Retinal pigment epithelial cell (primary cell): ENCODE results near the gene BAZ2B.

Experiments used
- DNase-seq: peaks from one replicate; pipeline ENCODE4 v3.0.0-alpha.2; 2010; ENCODE audit warnings: low read depth
- H3K4me3 ChIP-seq: 2 replicates; pipeline ENCODE4 v1.5.1; 2011; ENCODE audit warnings: mild to moderate bottlenecking, low read length, control low read depth, moderate library complexity
- CTCF ChIP-seq: conservative IDR thresholded peaks from 2 replicates; pipeline ENCODE4 v1.5.1; 2011; ENCODE audit warnings: low read depth, low read length, control low read depth, inconsistent platforms

BAZ2B gene

GRCh38 chr2:159550231-159550630 lies 66.1 kb downstream of the BAZ2B start:
- DNase-seq = no peak
- TF ChIP-seq CTCF = no peak
- no peak overlapping the region for H3K4me3 ChIP-seq

DNA sequence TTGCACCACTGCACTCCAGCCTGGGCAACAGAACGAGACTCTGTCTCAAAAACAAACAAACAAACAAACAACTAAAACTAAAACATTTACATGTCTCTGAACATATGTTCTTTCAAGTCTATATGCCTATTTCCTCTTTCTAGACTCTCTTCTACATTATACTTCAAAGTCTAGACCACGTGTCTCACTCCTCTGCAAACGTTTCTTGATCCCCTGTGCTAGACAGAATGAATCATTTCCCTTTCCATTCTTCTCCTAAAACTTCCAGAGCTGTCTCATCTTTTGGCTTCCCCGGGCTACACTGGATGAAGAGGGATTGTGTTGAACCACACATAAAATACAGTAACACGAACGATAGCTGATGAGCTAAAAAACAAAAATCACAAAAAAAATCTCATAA lies 67.1 kb downstream of the BAZ2B start:
- no peak for TF ChIP-seq CTCF
- no peak for DNase-seq
- no peak overlapping the region for H3K4me3 ChIP-seq

GRCh38 chr2:159546716-159547430 lies 69.5 kb downstream of the BAZ2B start:
- no peak for DNase-seq
- H3K4me3 ChIP-seq = no peak overlapping the region
- no peak for TF ChIP-seq CTCF

GRCh38 chr2:159546039-159546438 lies 70.3 kb downstream of the BAZ2B start:
- no peak for TF ChIP-seq CTCF
- H3K4me3 ChIP-seq = no peak overlapping the region
- no peak for DNase-seq

GRCh38 chr2:159545085-159545484 lies 71.3 kb downstream of the BAZ2B start:
- no peak overlapping the region for H3K4me3 ChIP-seq
- no peak for DNase-seq
- TF ChIP-seq CTCF = no peak

DNA sequence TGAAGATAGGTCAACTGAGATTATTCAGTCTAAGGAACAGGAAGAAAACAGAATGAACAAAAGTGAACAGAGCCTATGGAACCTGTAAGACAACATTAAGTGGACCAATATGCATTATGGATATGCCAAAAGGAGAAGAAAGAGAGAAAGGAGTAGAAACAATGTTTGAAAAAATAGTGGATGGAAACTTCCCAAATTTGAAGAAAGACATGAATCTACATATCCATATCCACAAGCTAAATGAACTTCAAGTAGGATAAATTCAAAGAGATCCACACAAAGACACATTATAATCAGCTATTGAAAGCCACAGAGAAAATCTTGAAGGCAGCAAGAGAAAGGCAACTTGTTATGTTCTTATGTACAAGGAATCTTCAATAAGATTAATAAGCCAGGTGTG lies 74.2 kb downstream of the BAZ2B start:
- no peak for DNase-seq
- no peak for TF ChIP-seq CTCF
- H3K4me3 ChIP-seq = no peak overlapping the region

- DNase-seq = no peak
- TF ChIP-seq CTCF = no peak
- no peak overlapping the region for H3K4me3 ChIP-seq
Observed at GRCh38 chr2:159539701-159540100, 76.6 kb downstream of the BAZ2B start.
